Esophagus squamous epithelium (tissue), 5 donors: ENCODE results near the gene SPTLC1. TPM values are rescaled to one million over a fixed set of nuclear protein-coding genes. Genes with fewer than 3 reads are reported as not detected.
"Not testable (repeated sequence)": the region's sequence is repeated elsewhere in the genome, so short reads cannot be mapped to it uniquely, and the experiment has no call there.

Experiments
- DNase-seq: peaks from one replicate; lab custom pipeline; 2025; lab: John Stamatoyannopoulos, UW
- H3K27ac ChIP-seq, 4 donors: fragments of 200-600 bp; sonication (generic); one replicate each; pipeline ENCODE4 v1.5.1; 2016 to 2019; ENCODE audit warnings: mild to moderate bottlenecking in 1 of 4
- H3K27me3 ChIP-seq, 4 donors: fragments of 200-600 bp; sonication (generic); 1 replicate in 3 of 4; 2 replicates in 1 of 4; pipeline versions ENCODE4 v1.5.1 to v1.6.0; 2017 to 2021; ENCODE audit warnings: antibody characterized with exemption in 1 of 4
- H3K36me3 ChIP-seq, 3 donors: fragments of 200-600 bp; sonication (generic); one replicate each; pipeline ENCODE4 v1.5.1; 2016 to 2019
- H3K4me1 ChIP-seq, 3 donors: fragments of 200-600 bp; sonication (generic); one replicate each; pipeline ENCODE4 v1.5.1; 2017 to 2019
- H3K4me3 ChIP-seq, 4 donors: fragments of 200-600 bp; sonication (generic); 1 replicate in 3 of 4; 2 replicates in 1 of 4; pipeline ENCODE4 v1.5.1; 2016 to 2019; ENCODE audit warnings: mild to moderate bottlenecking in 2 of 4, moderate library complexity in 1 of 4
- H3K9me3 ChIP-seq, 3 donors: fragments of 200-600 bp; sonication (generic); one replicate each; pipeline ENCODE4 v1.5.1; 2016 to 2019
- CTCF ChIP-seq, 6 experiments: fragments of 450-650 bp in 4 of 6; fragments of 200-600 bp in 2 of 6; sonication (generic) in 2 of 6; IDR thresholded peaks; one replicate each; pipeline ENCODE4 v1.5.1; 2016 to 2019; ENCODE audit warnings: antibody characterized with exemption in 6 of 6, mild to moderate bottlenecking in 4 of 6, moderate library complexity in 4 of 6
- POLR2A ChIP-seq, 4 donors: fragments of 450-650 bp; IDR thresholded peaks; one replicate each; pipeline ENCODE4 v1.6.1; 2017; ENCODE audit warnings: antibody characterized with exemption in 4 of 4, mild to moderate bottlenecking in 4 of 4, moderate library complexity in 3 of 4
- WGBS, 2 donors: methylation state at CpG; one replicate each; pipeline ENCODE4 v1.1.5; 2018; 5-methylcytosine and 5-hydroxymethylcytosine counted together
- intact Hi-C: fragments of 100-400 bp; cut with DNase I; formaldehyde crosslinking; loops from one replicate; pipeline ENCODE4 v1.15.0; 2022
- total RNA-seq, 4 donors: library from RNA; depleted of rRNA; stranded (reverse); fragments of >200 nt; gene quantifications; one replicate each; pipeline ENCODE4 v1.1.0, GENCODE V29; 2016
- donor health status: DM: yes; HTN: yes; CAD: no.

SPTLC1 gene
- total RNA-seq, 4 donors from 2014 or later = 91.4 to 107 (median 96.5) TPM

- DNase-seq = no peak
- Histone ChIP-seq H3K36me3 (no peaks in the 10 kb centered on the region), H3K27me3 (no peaks in the 10 kb centered on the region), H3K27ac (peak overlapping the region; percentile 7 to 72 (median 48)), H3K9me3 (no peaks in the 10 kb centered on the region), H3K4me3 (no peak overlapping the region), H3K4me1 (peaks cover 14 to 35% (median 15%) of the 10 kb centered on the region in 3 donors)
- 42 to 65% methylated on average over 8 to 9 of the region's 15 CpGs for WGBS, 2 donors
- TF ChIP-seq POLR2A (IDR thresholded peaks at IDR 0.05) (no peak), CTCF (IDR thresholded peaks at IDR 0.05) (no peak)
- intact Hi-C loops = no loop called here
Measured at GRCh38 chr9:92151691-92152393, 36.6 kb upstream of the SPTLC1 start.

GRCh38 chr9:92150501-92151470 is 35.6 kb upstream of the SPTLC1 start:
- WGBS, 2 donors = 75 to 79% methylated on average over 6 to 7 of the region's 7 CpGs
- H3K27me3 ChIP-seq, H3K36me3 ChIP-seq, intact Hi-C loops, H3K4me3 ChIP-seq, H3K9me3 ChIP-seq, DNase-seq: not testable (repeated sequence)
- Histone ChIP-seq H3K4me1 (peaks cover 20 to 44% (median 22%) of the 10 kb centered on the region in 3 donors), H3K27ac (peak overlapping the region in 1 of 4 donors; percentile 51)

- 85 to 89% methylated on average over 2 to 6 of the region's 8 CpGs for WGBS, 2 donors
- Histone ChIP-seq H3K27ac (peak overlapping the region; percentile 66 to 83 (median 77)), H3K4me3 (peak overlapping the region in 1 of 4 donors; percentile 51), H3K27me3 (no peaks in the 10 kb centered on the region), H3K36me3 (no peaks in the 10 kb centered on the region), H3K9me3 (no peaks in the 10 kb centered on the region), H3K4me1 (peaks cover 14 to 35% (median 20%) of the 10 kb centered on the region in 3 donors)
- no peak for DNase-seq
- intact Hi-C loops = no loop called here
- no peak for TF ChIP-seq CTCF (IDR thresholded peaks at IDR 0.05)
- no peak for TF ChIP-seq POLR2A (IDR thresholded peaks at IDR 0.05)
Measured at GRCh38 chr9:92147852-92148180, 32.6 kb upstream of the SPTLC1 start.

GRCh38 chr9:92147030-92147851 is 32.0 kb upstream of the SPTLC1 start:
- H3K36me3 ChIP-seq = no peaks in the 10 kb centered on the region
- H3K27me3 ChIP-seq = peaks cover 0 to 3% (median 0%) of the 10 kb centered on the region in 4 donors
- intact Hi-C loops = no loop called here
- H3K4me1 ChIP-seq = peaks cover 14 to 30% (median 20%) of the 10 kb centered on the region in 3 donors
- TF ChIP-seq CTCF (IDR thresholded peaks at IDR 0.05) = no peak
- no peak for TF ChIP-seq POLR2A (IDR thresholded peaks at IDR 0.05)
- peak overlapping the region; percentile 66 to 83 (median 77) for H3K27ac ChIP-seq
- H3K9me3 ChIP-seq = no peaks in the 10 kb centered on the region
- H3K4me3 ChIP-seq = peak overlapping the region in 3 of 4 donors; percentile 34 to 51 (median 36)
- WGBS, 2 donors = 2 to 10% methylated on average over 16 to 20 of the region's 21 CpGs
- DNase-seq = no peak

- Histone ChIP-seq H3K36me3 (no peaks in the 10 kb centered on the region), H3K4me1 (peaks cover 14 to 25% (median 18%) of the 10 kb centered on the region in 3 donors), H3K4me3 (peak overlapping the region in 2 of 4 donors; percentile 34 to 51), H3K9me3 (no peaks in the 10 kb centered on the region), H3K27me3 (peaks cover 0 to 10% (median 0%) of the 10 kb centered on the region in 4 donors), H3K27ac (peak overlapping the region; percentile 66 to 83 (median 77))
- TF ChIP-seq CTCF (IDR thresholded peaks at IDR 0.05) (no peak), POLR2A (IDR thresholded peaks at IDR 0.05) (no peak)
- WGBS, 2 donors = 24 to 40% methylated on average over 3 of the region's 3 CpGs
- no peak for DNase-seq
- intact Hi-C loops = no loop called here
Measured at GRCh38 chr9:92146610-92147009, 31.4 kb upstream of the SPTLC1 start.

GRCh38 chr9:92145784-92146183 is 30.6 kb upstream of the SPTLC1 start:
- Histone ChIP-seq H3K27me3 (peaks cover 0 to 17% (median 0%) of the 10 kb centered on the region in 4 donors), H3K4me1 (peaks cover 16 to 30% (median 19%) of the 10 kb centered on the region in 3 donors)
- DNase-seq, H3K27ac ChIP-seq, H3K36me3 ChIP-seq, H3K9me3 ChIP-seq, intact Hi-C loops, H3K4me3 ChIP-seq: not testable (repeated sequence)
- WGBS, 2 donors = 98% methylated on average over 3 of the region's 3 CpGs
